Dendritic cell treated with granulocyte-macrophage colony-stimulating factor and Interleukin-4, amounts not matched to agents 40 ng/mL and 50 ng/mL, for 4 days (primary cell): ENCODE results near the gene SEC16B.
"Not testable (repeated sequence)": the region's sequence is repeated elsewhere in the genome, so short reads cannot be mapped to it uniquely, and the experiment has no call there.

Source experiments
- H3K27ac Mint-ChIP-seq: one replicate; pipeline ENCODE4 v1.8.0; 2022; ENCODE audit warnings: mild to moderate bottlenecking, mixed read lengths
- H3K27me3 Mint-ChIP-seq: one replicate; pipeline ENCODE4 v1.8.0; 2022; ENCODE audit warnings: mild to moderate bottlenecking, mixed read lengths
- H3K36me3 Mint-ChIP-seq: one replicate; pipeline ENCODE4 v1.8.0; 2022; ENCODE audit warnings: low read depth, mixed read lengths
- H3K4me1 Mint-ChIP-seq: one replicate; pipeline ENCODE4 v1.8.0; 2022; ENCODE audit warnings: low read depth, mixed read lengths
- H3K4me3 Mint-ChIP-seq: one replicate; pipeline ENCODE4 v1.8.0; 2022; ENCODE audit warnings: mild to moderate bottlenecking, moderate library complexity, mixed read lengths
- H3K9me3 Mint-ChIP-seq: one replicate; pipeline ENCODE4 v1.8.0; 2022; ENCODE audit warnings: mixed read lengths
- intact Hi-C: fragments of 100-400 bp; cut with micrococcal nuclease; formaldehyde crosslinking; loops from one replicate; pipeline ENCODE4 v1.15.0; 2022

SEC16B gene

DNA sequence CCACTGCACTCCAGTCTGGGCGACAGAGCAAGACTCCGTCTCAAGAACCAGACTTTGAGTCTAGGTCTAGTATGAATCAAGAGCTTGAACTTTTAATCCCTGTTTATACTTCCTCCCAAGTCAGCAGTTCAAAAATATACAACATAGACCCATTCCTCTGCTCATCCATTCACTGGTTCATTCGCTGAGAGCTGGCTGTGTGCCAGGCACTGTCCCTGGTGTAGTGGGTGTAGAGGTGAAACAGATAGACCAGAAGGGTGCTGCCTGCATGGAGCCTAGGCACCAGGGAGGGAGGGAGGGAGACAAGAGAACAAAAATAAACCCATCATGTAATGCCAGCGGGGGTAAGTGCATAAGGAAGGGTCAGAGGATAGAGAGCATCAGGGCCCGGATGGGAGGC, 25.5 kb upstream of the SEC16B start:
- Mint-ChIP-seq H3K4me3 (no peak overlapping the region), H3K36me3 (no peaks in the 10 kb centered on the region), H3K27ac (no peak overlapping the region), H3K27me3 (no peaks in the 10 kb centered on the region), H3K4me1 (peaks cover 7% of the 10 kb centered on the region), H3K9me3 (peaks cover 3% of the 10 kb centered on the region)
- intact Hi-C loops: no loop called here

DNA sequence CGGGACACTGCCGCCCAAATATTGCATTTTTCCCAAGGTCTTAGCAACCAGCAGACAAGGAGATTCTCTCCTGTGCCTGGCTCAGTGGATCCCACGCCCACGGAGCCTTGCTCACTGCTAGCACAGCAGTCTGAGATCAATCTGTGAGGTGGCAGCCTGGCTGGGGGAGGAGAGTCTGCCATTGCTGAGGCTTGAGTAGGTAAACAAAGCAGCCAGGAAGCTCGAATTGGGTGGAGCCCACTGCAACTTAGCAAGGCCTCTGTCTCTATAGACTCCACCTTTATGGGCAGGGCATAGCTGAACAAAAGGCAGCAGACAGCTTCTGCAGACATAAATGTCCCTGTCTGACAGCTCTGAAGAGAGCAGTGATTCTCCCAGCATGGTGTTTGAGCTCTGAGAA, 16.4 kb upstream of the SEC16B start:
- H3K4me1 Mint-ChIP-seq, H3K36me3 Mint-ChIP-seq, intact Hi-C loops: not testable (repeated sequence)

DNA sequence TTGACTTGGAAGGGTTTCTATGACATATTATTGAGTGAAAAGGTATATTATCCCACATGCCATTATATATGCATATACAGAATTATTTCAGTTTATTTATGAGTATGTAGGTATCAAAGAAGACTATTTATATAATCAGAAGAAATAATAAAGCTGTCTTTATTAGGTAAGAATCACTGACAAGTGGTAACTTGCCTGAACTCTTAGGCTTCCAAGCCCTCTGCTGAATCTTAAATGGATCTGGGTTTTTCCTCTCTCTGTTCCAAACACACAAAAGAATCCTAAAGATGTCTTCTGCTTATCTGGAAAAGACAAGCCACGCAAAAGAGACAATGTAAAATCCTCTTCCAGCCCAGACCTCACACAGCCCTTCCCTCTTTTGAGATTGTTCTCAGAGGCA, 14.9 kb upstream of the SEC16B start:
- no peaks in the 10 kb centered on the region for H3K4me1 Mint-ChIP-seq
- no peak overlapping the region for H3K4me3 Mint-ChIP-seq
- H3K27ac Mint-ChIP-seq: no peak overlapping the region
- peaks cover 23% of the 10 kb centered on the region for H3K9me3 Mint-ChIP-seq
- intact Hi-C loops: no loop called here
- H3K36me3 Mint-ChIP-seq: no peaks in the 10 kb centered on the region
- no peaks in the 10 kb centered on the region for H3K27me3 Mint-ChIP-seq

More for the DNA sequence above, 16.4 kb upstream of the SEC16B start:
- H3K27me3 Mint-ChIP-seq, H3K4me3 Mint-ChIP-seq, H3K27ac Mint-ChIP-seq: not testable (repeated sequence)
- peaks cover 32% of the 10 kb centered on the region for H3K9me3 Mint-ChIP-seq

DNA sequence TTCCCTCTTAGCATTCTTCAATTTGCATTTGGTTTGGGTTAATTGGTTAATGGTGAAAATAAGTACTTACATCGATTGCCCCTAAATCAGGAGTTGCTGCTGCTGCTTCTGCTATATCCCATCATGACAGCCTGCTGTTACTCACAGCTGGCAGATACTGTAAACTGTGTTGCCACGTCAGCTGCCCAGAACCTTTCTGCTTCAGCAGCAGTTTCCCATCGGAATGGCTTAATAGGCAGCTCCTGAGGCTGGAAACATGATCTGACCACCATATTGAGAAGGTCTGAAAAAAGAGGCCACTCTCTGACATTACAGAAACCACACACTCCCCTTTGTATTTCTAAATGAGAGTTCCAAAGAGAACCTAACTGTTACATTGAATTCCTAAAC, 14.3 kb upstream of the SEC16B start:
- no peaks in the 10 kb centered on the region for H3K27me3 Mint-ChIP-seq
- no peaks in the 10 kb centered on the region for H3K36me3 Mint-ChIP-seq
- H3K4me1 Mint-ChIP-seq: no peaks in the 10 kb centered on the region
- peaks cover 17% of the 10 kb centered on the region for H3K9me3 Mint-ChIP-seq
- H3K27ac Mint-ChIP-seq: no peak overlapping the region
- intact Hi-C loops: no loop called here
- no peak overlapping the region for H3K4me3 Mint-ChIP-seq

DNA sequence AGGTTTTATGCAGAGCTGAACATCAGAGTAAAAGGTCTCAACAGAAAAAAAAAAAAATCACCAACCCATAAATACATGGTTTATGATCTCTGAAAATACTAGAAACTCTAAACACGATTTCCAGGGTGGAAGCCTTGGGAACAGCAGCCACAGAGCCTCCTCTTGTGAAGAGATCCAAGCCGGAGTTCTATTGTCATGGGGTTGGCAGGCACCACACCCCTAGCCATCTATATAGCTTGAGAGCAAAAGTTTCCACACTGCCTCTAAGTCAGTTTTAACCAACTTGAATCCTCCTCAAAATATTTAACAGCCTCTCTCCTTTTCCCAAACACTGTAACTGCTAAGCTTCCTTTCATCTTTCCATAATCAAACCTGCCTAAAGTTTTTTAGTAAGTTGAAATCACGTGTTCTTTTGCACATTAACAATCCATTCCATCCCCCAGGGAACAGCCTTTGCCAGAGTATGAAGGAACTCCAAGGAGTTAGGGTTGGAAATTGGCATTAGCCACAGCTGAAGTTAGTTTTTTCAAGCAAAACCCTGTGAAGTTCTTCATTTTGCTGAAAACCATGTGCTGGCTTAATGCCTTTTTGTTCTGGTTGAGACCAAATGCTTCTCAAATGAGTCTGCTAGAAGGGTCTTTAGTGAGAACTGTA, 13.8 kb upstream of the SEC16B start:
- Mint-ChIP-seq H3K9me3 (peaks cover 12% of the 10 kb centered on the region), H3K4me3 (no peak overlapping the region), H3K27me3 (no peaks in the 10 kb centered on the region), H3K27ac (no peak overlapping the region), H3K4me1 (no peaks in the 10 kb centered on the region), H3K36me3 (no peaks in the 10 kb centered on the region)
- intact Hi-C loops: no loop called here

DNA sequence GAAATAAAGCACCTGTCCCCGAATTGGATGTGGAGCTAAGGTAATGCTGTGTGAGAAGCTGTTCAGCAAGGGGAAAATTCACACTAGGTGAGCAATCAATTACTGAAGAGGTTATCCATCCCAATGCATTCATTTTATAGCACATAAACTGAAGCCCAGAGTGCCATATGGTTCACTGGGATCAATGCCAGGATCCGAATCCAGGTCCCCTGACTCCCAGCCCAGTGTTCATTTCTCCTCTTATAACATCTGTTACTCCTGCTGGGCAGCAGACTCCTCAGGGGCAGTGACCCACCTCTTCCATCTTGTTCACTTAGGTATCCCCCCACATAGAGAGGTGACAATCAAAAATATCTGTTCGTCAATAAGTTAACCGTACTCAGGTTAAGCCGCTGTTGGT, 13.2 kb upstream of the SEC16B start:
- intact Hi-C loops: no loop called here
- no peak overlapping the region for H3K27ac Mint-ChIP-seq
- H3K9me3 Mint-ChIP-seq: peaks cover 9% of the 10 kb centered on the region
- H3K4me1 Mint-ChIP-seq: no peaks in the 10 kb centered on the region
- no peaks in the 10 kb centered on the region for H3K36me3 Mint-ChIP-seq
- H3K4me3 Mint-ChIP-seq: no peak overlapping the region
- H3K27me3 Mint-ChIP-seq: no peaks in the 10 kb centered on the region

DNA sequence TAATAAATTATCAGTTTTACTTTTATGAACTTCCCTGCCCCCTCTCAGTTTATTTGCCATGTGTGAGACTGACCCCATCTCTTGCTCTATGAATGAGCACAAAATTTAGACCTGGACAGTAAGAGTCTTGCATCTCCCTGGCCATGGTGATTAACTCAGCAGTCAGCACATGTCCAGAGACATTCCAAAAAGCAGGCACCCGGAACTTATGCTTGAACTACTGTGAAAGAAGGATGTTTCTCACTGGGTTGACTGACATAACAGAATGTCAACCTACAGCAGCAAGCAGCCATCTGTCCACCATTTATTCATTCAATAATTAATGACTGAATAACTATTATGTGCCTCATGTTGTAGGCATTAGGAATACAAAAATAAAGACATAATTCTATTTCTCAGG, 11.3 kb upstream of the SEC16B start:
- Mint-ChIP-seq H3K4me3 (no peak overlapping the region), H3K4me1 (no peaks in the 10 kb centered on the region), H3K9me3 (no peaks in the 10 kb centered on the region), H3K27me3 (no peaks in the 10 kb centered on the region), H3K27ac (no peak overlapping the region), H3K36me3 (no peaks in the 10 kb centered on the region)
- intact Hi-C loops: no loop called here

DNA sequence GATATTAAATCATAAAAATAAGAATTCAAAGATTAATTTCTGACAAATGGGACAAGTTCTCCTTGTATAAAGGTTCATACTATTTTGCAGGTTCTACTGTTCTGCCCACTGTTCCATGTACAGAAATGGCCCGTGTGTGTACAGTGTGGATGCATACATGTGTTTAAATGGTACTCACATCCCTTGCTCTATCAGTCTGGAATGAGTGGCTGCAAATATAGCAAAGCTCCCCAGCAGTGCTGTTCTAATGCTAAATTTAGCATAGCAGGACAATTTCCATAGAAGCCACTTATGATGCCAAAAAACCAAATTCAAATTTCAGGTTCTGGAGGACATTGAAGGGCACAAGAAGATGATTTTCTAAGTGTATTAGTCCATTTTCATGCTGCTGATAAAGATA, 9.4 kb upstream of the SEC16B start:
- H3K36me3 Mint-ChIP-seq: no peaks in the 10 kb centered on the region
- intact Hi-C loops: no loop called here
- H3K4me1 Mint-ChIP-seq: no peaks in the 10 kb centered on the region
- no peaks in the 10 kb centered on the region for H3K9me3 Mint-ChIP-seq
- H3K27ac Mint-ChIP-seq: no peak overlapping the region
- no peak overlapping the region for H3K4me3 Mint-ChIP-seq
- H3K27me3 Mint-ChIP-seq: no peaks in the 10 kb centered on the region

DNA sequence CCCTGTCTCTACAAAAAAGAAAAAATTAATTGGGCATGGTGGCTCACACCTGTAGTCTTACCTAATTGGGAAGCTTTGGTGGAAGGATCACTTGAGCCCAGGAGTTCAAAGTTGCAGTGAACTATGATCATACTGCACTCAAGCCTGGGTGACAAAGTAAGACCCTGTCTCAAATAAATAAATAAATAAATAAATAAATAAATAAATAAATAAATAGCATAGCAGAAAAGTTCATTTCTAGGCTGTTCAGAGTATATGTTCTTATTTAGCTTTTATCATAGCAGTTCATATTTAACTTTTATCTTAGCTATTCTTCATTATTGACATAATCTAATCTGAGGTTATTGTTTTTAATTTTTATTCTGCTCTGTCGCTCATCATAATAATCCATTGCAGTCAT, 8.7 kb upstream of the SEC16B start:
- Mint-ChIP-seq H3K4me1 (no peaks in the 10 kb centered on the region), H3K27ac (no peak overlapping the region), H3K4me3 (no peak overlapping the region), H3K36me3 (no peaks in the 10 kb centered on the region), H3K9me3 (no peaks in the 10 kb centered on the region), H3K27me3 (no peaks in the 10 kb centered on the region)
- intact Hi-C loops: no loop called here

DNA sequence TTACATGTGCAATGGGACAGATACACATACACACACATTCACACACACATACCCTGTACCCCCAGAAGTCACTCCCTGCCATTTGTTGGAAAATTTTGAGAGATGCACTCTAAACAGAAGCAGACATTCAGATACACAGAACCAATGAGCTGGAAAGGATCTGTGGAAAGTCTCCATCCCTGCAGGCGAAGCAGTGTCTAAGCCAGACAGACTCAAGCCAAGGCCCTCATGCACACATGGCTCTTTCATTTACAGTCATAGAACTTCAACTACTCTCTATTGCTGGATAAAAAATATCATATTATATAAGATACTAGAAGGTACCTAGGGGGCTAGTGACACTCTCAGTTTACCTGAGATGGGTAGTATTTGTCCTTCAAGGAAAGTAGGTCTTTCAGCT, 7.3 kb upstream of the SEC16B start:
- intact Hi-C loops: no loop called here
- H3K27me3 Mint-ChIP-seq: no peaks in the 10 kb centered on the region
- H3K9me3 Mint-ChIP-seq: no peaks in the 10 kb centered on the region
- no peaks in the 10 kb centered on the region for H3K4me1 Mint-ChIP-seq
- H3K4me3 Mint-ChIP-seq: no peak overlapping the region
- no peaks in the 10 kb centered on the region for H3K36me3 Mint-ChIP-seq
- H3K27ac Mint-ChIP-seq: no peak overlapping the region

DNA sequence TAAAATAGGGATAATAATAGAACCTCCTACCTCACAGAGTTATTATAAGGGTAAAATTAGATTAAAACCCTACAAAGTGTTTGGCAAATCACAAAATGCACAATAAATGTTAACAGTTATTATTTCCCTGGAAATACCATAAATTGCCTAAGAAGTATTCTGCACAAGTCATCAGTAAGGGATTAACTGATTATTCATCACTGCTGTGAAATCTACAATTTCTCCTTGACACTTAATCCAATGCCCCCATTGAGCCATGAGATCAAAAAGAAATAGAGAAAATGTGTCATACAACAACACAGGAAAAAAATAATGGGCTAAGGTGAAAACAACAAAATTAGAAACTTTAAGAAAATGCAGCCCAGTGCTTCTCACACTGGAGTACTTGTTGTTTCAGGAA, 6.7 kb upstream of the SEC16B start:
- intact Hi-C loops: no loop called here
- H3K36me3 Mint-ChIP-seq: no peaks in the 10 kb centered on the region
- H3K27me3 Mint-ChIP-seq: no peaks in the 10 kb centered on the region
- H3K4me3 Mint-ChIP-seq: no peak overlapping the region
- no peaks in the 10 kb centered on the region for H3K4me1 Mint-ChIP-seq
- no peak overlapping the region for H3K27ac Mint-ChIP-seq
- no peaks in the 10 kb centered on the region for H3K9me3 Mint-ChIP-seq

DNA sequence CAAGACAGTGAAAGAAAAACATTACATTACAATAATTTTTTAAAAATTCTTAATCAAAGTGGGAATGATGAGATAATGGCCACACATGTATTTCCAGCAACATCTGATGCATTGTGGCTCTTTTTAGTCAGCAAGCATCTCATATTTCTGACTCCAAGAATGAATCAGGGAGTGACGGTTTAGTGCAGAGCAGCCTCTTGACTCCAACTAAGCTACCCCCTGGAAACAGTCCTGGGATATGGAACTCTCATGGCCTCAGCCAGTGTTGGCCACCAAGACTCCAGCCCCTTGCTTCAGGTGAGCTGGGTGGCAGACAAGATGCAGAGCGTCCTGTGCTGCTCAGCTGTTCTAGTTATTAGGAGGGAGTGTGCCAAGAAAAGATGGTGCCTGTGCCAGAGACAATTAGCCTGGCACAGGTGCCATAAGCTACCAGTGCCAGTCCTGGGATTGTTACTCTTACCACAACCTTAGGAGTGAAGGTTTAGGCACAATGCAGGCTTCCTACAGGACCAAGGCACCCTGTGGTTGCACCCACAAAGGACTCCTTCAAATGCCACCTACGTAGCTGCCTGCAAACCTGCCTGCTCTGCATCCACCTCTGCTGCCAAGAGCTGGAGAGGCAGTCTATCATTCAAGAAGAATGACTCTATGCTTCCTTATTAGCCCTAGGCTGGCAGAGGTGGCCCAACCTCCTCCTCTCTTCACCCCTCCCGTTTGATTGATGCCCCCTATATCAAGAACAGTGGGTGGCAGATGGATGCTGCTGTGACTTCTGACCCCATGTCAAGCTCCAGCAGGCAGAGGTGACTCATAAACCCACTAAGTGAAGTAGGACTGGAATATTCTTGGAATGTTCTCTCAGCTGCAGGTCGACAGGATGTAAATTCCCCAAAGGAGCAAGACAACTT, 6.0 kb upstream of the SEC16B start:
- no peak overlapping the region for H3K4me3 Mint-ChIP-seq
- no peaks in the 10 kb centered on the region for H3K36me3 Mint-ChIP-seq
- H3K27me3 Mint-ChIP-seq: no peaks in the 10 kb centered on the region
- intact Hi-C loops: no loop called here
- H3K27ac Mint-ChIP-seq: no peak overlapping the region
- H3K4me1 Mint-ChIP-seq: no peaks in the 10 kb centered on the region
- no peaks in the 10 kb centered on the region for H3K9me3 Mint-ChIP-seq

DNA sequence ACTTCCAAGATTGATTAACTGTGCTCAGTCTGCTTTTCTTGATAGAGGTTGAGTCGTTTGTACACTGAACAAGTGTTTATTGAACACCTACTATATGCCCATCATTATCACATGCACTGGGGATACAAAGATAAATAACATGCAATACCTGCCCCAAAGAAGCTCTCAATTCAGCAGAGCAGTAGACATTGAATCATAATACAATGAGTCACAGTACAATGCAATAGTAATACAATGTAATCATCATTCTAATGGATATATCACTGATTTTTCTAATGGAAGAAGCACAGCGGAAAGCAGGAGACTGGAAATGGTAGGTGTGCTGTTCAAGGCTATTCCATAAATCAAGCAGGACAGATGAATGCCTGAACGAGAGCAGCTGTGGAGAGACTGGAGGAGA, 3.7 kb upstream of the SEC16B start:
- Mint-ChIP-seq H3K4me1 (no peaks in the 10 kb centered on the region), H3K27me3 (no peaks in the 10 kb centered on the region), H3K9me3 (no peaks in the 10 kb centered on the region), H3K36me3 (no peaks in the 10 kb centered on the region), H3K4me3 (no peak overlapping the region), H3K27ac (no peak overlapping the region)
- intact Hi-C loops: no loop called here

DNA sequence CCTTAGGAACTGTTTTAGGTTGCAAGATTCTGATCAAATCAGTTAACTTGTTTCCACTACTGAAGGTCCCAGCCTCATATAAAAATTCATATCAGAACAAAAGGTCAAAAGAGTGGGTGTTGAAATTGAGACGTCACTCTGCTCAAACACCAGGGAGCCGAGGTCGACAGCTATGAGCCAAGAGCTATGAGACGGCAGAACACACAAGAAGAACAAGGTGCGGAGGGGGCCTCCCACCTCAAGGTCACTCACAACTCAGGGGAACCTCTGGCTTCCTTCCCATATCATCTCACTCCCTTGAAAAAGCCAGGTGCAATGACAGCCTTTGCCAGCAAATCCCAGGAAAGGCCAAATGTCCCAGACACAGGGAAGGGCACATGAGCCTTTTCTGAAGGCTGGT, 749 bp downstream of the SEC16B start:
- Mint-ChIP-seq H3K4me3 (no peak overlapping the region), H3K27me3 (no peaks in the 10 kb centered on the region), H3K36me3 (no peaks in the 10 kb centered on the region), H3K27ac (no peak overlapping the region), H3K9me3 (no peaks in the 10 kb centered on the region), H3K4me1 (no peaks in the 10 kb centered on the region)
- intact Hi-C loops: no loop called here

DNA sequence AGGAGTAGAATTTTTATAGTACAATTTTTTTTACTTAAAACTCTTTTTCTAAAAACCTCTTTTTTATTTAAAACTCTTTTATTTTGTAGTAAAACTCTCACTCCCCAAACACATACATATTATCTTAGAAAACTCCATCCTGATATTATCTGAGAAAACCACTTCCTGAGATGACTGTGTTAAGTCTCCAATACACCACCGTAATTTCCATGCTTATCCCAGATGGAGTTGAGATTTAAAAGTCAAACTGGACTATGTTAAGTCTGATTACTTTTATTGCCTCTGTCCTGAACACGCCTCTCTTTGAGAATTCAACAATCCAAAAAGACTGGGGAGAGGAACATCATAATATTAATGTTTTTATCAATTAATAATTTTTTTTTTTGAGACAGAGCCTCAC, 3.7 kb downstream of the SEC16B start:
- Mint-ChIP-seq H3K27ac (no peak overlapping the region), H3K4me3 (no peak overlapping the region), H3K9me3 (no peaks in the 10 kb centered on the region), H3K27me3 (no peaks in the 10 kb centered on the region), H3K36me3 (no peaks in the 10 kb centered on the region), H3K4me1 (no peaks in the 10 kb centered on the region)
- intact Hi-C loops: no loop called here
